NCI-H187 (cell line): ENCODE results near the gene PITPNC1.
"Not testable (repeated sequence)": the region's sequence is repeated elsewhere in the genome, so short reads cannot be mapped to it uniquely, and the experiment has no call there.

ENCODE experiments used
- DNase-seq, 2 experiments: peaks; one replicate each; lab custom pipeline; 2025; lab: John Stamatoyannopoulos, UW

Gene PITPNC1

DNA sequence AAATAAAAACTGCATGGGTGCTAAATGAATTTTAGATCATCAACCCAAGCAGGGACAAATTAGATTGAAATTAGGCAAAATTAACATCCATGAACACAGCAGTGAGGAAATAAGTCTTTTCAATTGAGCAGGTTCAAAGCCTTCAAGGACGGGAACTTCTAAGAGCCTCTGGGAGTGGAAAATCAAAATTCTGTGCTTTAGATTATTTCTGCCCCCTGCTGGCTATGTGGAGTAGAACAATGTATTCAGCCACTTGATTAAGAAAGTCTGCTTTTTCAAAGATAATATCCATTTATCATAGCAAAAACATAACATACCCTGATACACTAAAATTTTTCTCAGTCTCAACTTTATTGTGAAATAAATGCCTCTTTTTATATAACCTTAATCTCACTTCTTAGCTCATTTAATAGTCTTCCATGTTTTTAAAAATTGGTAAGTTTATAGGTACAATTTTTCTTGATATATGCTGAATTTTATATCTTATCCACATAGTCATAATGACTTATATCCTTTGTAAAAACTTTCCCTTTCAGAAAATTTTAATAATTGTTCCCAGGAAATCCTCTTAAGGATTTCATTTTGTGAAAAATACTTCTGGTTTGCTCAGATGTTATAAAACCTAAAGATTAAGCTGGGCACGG lies 312.6 kb downstream of the PITPNC1 start:
- DNase-seq: peak; percentile 38 to 47

GRCh38 chr17:67693811-67694210 lies 316.7 kb downstream of the PITPNC1 start:
- DNase-seq: no peak

- DNase-seq: no peak
Measured at GRCh38 chr17:67696347-67696746, 319.3 kb downstream of the PITPNC1 start.

- peak; percentile 25 to 50 for DNase-seq
Measured at GRCh38 chr17:67696853-67697498, 319.9 kb downstream of the PITPNC1 start.

GRCh38 chr17:67700037-67700724 lies 323.1 kb downstream of the PITPNC1 start:
- no peak for DNase-seq

DNA sequence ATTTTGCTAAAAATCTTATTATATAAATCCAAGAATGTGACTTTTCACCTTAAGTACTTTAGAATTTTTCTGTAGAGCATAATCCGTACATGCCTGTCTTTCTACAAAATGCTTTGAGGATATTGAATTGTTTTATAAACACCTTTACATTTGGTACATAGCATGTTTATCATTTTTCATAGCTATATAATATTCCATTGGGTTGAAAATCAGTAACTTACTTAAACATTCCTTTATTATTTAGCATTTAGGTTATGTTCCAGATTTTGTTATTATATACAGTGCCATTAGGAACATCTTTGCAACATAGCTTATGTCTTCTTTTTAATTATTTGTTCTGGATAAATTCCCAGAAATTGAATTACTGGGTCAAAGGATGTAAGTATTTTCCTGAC lies 323.6 kb downstream of the PITPNC1 start:
- DNase-seq: no peak

DNA sequence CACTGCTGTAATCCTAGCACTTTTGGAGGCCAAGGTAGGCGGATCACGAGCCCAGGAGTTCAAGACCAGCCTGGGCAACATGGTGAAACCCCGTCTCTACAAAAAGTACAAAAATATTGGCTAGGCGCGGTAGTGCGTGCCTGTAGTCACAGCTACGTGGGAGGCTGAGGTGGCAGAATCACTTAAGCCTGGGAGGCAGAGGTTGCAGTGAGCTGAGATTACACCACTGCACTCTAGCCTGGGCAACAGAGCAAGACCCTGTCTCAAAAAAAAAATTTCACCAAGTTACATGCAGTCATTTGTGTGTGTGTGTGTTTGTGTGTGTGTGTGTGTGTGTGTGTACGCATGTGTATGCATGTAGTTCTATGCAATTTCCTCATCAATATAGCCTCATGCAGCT lies 325.8 kb downstream of the PITPNC1 start:
- not testable (repeated sequence) for DNase-seq

- no peak for DNase-seq
Measured at GRCh38 chr17:67707442-67707841, 330.4 kb downstream of the PITPNC1 start.

DNA sequence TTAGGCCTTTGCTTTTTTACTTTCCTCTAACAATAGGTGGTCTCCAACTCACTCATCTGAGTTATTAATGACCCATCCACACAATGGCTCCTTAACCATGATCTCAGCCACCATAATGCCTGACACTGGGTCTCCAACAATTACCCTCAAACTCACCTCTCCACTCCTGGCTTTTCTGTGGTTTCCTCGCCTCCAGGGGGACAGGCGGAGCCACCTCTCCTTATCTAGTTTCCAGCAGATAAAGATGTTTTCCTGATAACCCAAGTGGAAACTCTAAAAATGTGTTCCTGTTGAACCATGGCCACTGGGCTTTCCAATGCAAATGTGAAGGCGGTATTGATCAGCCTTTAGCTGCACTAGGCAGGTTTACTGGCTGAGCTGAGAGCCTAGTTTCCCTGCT lies 331.3 kb downstream of the PITPNC1 start:
- DNase-seq: no peak

DNA sequence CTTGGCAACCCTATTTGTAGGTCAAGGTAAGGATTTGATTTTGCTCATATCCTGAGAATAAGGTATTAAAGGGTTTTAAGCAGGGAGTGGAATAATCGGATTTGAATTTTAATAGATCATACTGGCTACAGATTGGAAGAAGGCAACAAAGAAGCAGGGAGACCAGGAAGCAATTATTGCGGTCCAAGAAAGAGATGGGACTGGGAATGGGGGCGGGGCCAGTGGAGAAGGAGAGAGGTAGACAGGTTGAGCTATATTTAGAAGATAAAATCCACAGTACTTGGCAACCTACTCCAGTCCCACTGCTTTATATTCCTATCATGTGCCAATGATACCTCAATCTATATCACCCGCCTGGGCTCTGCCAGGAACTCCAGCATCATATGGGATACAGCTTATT lies 334.8 kb downstream of the PITPNC1 start:
- no peak for DNase-seq

DNA sequence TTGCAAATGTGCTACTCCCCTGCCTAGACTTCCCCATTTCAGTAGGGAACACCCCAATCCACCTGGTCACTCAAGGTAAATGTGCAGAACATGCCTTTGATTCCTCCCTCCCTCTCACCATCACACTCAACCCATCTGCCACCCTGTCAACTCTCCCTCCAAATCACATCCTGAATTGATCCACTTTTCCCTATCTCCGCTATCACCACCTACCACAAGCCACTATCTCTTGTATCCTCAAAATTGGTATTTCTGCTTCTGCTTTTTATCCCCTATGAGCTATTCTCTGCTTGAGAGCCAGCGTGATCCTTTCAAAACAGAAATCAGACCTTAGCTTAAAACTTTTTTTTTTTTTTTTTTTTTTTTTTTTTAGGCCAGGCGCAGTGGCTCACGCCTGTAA lies 335.3 kb downstream of the PITPNC1 start:
- DNase-seq: no peak

DNA sequence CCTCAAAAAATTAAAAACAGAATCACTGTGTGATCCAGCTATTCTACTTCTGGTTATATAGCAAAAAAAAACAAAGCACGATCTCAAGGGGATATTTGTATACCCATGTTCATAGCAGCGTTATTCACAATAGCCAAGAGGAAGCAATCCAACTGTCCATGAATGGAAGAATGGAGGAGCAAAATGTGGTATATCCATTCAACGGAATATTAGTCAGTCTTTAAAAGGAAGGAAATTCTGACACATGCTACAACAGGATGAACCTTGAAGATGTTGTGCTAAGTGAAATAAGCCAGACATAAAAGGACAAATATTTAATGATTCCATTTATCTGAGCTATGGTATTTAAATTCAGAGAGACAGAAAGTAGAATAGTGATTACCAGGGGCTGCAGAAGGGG lies 336.1 kb downstream of the PITPNC1 start:
- DNase-seq: no peak

GRCh38 chr17:67716405-67716798 lies 339.3 kb downstream of the PITPNC1 start:
- no peak for DNase-seq

DNA sequence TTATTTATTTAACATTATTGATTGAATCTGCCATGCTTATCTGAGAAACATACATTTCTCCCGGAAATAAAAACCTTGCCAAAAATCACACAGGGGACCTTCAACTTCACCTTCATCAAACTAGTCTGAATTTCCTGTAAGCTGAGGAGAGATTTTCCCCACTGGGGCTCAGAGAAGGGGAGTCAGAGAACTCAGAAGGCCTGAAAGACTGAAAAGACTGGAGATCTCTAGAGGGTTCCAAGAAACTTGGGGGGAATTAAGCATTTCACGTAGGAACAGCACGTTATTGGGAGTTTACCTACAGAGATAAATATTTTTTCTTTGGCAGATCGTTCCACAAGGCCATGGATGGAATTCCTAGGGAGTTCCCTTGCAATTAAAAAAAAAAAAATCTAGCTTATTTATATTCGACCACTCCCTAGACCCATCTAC lies 340.1 kb downstream of the PITPNC1 start:
- no peak for DNase-seq

DNA sequence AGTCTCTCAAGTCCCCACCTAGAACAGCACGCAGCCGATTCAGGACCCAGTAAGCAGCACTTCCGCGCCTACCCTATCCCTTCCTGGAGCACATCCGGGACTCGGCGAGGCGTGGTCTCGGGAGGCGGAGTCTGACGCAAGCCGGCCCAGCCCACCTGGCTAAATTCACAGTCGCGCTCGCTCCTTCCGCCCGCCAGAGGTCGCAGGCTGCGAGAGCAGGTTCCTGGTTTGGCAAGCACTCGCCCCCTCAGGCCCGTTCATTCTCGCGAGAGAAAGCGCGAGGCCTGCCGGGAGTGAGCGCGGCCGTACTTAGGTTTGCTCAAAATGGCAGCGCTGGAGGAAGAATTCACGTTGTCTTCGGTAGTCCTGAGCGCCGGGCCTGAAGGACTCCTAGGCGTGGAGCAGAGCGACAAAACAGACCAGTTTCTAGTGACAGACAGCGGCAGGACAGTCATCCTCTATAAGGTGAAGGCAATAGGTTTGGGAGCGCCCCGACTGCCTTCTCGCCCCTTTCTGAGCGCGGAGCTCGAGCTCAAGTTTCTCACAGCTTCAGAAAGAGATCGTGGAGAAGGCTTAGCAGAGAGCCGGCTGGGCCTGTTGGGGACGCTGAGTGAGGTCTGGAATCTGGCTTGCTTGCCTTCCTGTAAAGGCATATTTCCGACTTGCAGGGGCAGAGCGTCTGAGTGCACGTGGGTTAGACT lies 340.7 kb downstream of the PITPNC1 start, which contains the start of gene NOL11:
Gene NOL11, plus strand, starts transcription at position 313 of the 701 bp plus-strand sequence. Its CDS starts 12 bp downstream, at position 325.
- peak; percentile 86 to 97 for DNase-seq

GRCh38 chr17:67718325-67718941 lies 341.4 kb downstream of the PITPNC1 start:
- DNase-seq: no peak

DNA sequence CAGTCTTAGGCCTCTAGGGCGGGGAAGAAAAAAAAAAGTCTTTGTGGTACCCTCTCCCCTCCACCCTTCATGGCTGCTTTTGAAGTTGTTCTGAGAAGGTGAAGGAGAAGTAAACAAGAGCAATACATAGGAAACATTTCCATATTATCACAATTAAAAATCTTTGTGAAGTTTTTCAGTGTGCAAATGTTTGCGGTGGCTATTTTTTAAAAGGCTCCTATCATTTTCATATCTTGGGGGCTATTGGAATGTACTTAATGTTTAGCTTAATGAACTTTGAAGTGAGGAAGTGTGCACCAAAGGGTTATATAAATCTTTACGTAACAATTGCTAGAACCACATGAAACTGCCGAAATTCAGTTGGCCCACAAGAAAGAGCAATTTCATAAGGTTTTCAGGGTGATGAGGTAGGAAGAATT lies 348.3 kb downstream of the PITPNC1 start:
- no peak for DNase-seq

GRCh38 chr17:67725807-67726206 lies 348.7 kb downstream of the PITPNC1 start:
- DNase-seq: no peak

DNA sequence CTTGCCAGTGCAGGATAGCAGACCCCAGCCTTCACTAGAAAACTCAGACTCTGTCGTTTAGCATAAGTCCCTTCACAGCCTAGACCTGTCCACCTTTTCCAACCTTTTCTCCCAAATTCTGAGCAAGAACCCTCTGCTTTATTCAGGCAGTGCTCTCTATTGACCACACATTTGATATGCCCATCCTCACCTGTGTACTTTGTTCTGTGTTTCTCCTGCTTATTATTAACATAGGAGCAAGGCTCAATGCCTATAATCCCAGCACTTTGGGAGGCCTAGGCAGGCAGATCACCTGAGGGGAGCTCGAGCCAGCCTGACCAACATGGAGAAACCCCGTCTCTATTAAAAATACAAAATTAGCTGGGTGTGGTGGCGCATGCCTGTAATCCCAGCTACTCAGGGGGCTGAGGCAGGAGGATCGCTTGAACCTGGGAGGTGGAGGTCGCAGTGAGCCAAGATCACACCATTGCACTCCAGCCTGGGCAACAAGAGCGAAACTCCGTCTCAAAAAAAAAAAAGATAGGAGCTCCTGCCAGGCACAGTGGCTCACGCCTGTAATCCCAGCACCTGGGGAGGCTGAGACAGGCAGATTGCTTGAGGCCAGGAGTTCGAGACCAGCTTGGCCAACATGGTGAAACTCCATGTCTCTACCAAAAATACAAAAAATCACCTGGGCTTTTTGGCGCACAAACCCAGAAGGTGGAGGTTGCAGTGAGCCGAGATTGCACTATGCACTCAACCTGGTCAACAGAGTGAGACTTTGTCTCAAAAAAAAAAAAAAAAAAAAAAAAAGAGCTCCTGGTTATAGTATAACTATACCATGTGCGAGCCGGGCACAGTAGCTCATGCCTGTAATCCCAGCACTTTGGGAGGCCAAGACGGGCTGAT lies 350.3 kb downstream of the PITPNC1 start:
- not testable (repeated sequence) for DNase-seq

GRCh38 chr17:67729903-67730302 lies 352.8 kb downstream of the PITPNC1 start:
- DNase-seq: no peak

DNA sequence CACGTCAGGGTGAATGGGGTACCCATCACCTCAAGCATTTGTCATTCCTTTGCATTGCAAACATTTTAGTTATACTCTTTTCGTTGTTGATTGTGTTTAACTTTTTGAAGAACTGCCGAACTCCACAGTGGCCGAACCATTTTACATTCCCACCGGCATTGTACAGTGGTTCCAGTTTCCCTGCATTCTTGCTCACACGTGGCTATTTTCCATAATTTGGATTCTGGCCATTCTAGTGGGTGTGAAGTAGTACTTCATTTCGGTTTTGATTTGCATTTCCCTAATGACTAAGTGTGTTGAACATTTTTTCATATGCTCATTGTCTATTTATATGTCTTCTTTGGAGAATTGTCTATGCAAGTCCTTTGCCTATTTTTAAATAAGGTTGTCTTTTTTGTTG lies 353.6 kb downstream of the PITPNC1 start:
- DNase-seq: no peak
